ENCODE results near the gene ARAP2.

Gene ARAP2

GRCh38 chr4:36244257-36245082, at the start of gene ARAP2:
ARAP2 (minus strand) TSS chr4:36244514; CDS start chr4:36229486, 15,028 bp downstream.
- peak; percentile 44 for DNase-seq

GRCh38 chr4:36292556-36293188, 48.4 kb upstream of the ARAP2 start:
- no peak for DNase-seq

GRCh38 chr4:36290641-36291040, 46.3 kb upstream of the ARAP2 start:
- no peak for DNase-seq

GRCh38 chr4:36288731-36289426, 44.6 kb upstream of the ARAP2 start:
- no peak for DNase-seq

GRCh38 chr4:36286481-36286871, 42.2 kb upstream of the ARAP2 start:
- no peak for DNase-seq

- no peak for DNase-seq
These were observed 41.6 kb upstream of the ARAP2 start for GRCh38 chr4:36285784-36286480.

- no peak for DNase-seq
These were observed 39.7 kb upstream of the ARAP2 start for GRCh38 chr4:36283912-36284465.

- DNase-seq, result no peak
These were observed 38.3 kb upstream of the ARAP2 start for GRCh38 chr4:36282503-36283030.

- no peak for DNase-seq
These were observed 37.2 kb upstream of the ARAP2 start, which contains the start of gene DTHD1 for GRCh38 chr4:36281384-36282106. DTHD1 (plus strand) TSS chr4:36281616; CDS start chr4:36281759, 143 bp downstream.

- DNase-seq, result no peak
These were observed 36.2 kb upstream of the ARAP2 start for GRCh38 chr4:36280555-36280954.

GRCh38 chr4:36278789-36279188, 34.5 kb upstream of the ARAP2 start:
- no peak for DNase-seq

- DNase-seq, result no peak
These were observed 33.2 kb upstream of the ARAP2 start for GRCh38 chr4:36277533-36277932.

- DNase-seq, result no peak
These were observed 29.8 kb upstream of the ARAP2 start for GRCh38 chr4:36274158-36274557.

- no peak for DNase-seq
These were observed 29.0 kb upstream of the ARAP2 start for GRCh38 chr4:36273276-36273675.

GRCh38 chr4:36269533-36270173, 25.3 kb upstream of the ARAP2 start:
- no peak for DNase-seq

- no peak for DNase-seq
These were observed 24.8 kb upstream of the ARAP2 start for GRCh38 chr4:36269101-36269500.

GRCh38 chr4:36267486-36268268, 23.4 kb upstream of the ARAP2 start:
- DNase-seq, result no peak

- DNase-seq, result no peak
These were observed 20.0 kb upstream of the ARAP2 start for GRCh38 chr4:36264207-36264826.

- DNase-seq, result no peak
These were observed 16.4 kb upstream of the ARAP2 start for GRCh38 chr4:36260731-36261130.

GRCh38 chr4:36256398-36256891, 12.1 kb upstream of the ARAP2 start:
- DNase-seq, result no peak

All from hematopoietic multipotent progenitor cell treated with erythropoietin and hydrocortisone succinate and interleukin-3 and kit ligand, for 8 days (in vitro differentiated cells).